Lower leg skin (tissue), 3 donors: ENCODE measurements around the gene PKD1L1.

Source experiments
- POLR2A ChIP-seq, 2 donors: fragments of 450-650 bp; IDR thresholded peaks; one replicate each; pipeline ENCODE4 v1.6.1; 2016 to 2017; ENCODE audit warnings: antibody characterized with exemption in 2 of 2, mild to moderate bottlenecking in 1 of 2, moderate library complexity in 1 of 2
- TF ChIP-seq, protein P1 (sequence below), 3 donors: fragments of 450-650 bp; IDR thresholded peaks; one replicate each; pipeline ENCODE4 v1.5.1; 2016; ENCODE audit warnings: antibody characterized with exemption in 3 of 3, mild to moderate bottlenecking in 3 of 3, moderate library complexity in 2 of 3

DNA sequence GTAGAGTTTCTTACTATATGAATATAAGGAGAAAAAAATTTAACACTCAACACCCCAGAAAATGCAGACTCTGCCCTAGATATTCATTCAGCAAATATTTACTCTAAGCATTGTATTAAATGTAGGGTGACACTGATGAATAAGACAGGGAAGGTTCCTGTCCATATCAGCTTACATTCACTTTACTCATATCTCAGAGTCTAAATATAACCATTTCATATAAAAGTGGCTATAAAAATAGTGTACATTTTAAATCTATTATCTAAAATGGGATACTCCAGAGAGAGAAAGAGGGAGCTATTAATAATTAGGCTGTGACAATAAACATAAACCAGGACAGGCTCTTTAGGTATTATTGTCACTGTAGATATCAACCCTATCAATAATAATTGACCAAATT lies 104.0 kb downstream of the PKD1L1 start:
- TF ChIP-seq, protein P1, sequence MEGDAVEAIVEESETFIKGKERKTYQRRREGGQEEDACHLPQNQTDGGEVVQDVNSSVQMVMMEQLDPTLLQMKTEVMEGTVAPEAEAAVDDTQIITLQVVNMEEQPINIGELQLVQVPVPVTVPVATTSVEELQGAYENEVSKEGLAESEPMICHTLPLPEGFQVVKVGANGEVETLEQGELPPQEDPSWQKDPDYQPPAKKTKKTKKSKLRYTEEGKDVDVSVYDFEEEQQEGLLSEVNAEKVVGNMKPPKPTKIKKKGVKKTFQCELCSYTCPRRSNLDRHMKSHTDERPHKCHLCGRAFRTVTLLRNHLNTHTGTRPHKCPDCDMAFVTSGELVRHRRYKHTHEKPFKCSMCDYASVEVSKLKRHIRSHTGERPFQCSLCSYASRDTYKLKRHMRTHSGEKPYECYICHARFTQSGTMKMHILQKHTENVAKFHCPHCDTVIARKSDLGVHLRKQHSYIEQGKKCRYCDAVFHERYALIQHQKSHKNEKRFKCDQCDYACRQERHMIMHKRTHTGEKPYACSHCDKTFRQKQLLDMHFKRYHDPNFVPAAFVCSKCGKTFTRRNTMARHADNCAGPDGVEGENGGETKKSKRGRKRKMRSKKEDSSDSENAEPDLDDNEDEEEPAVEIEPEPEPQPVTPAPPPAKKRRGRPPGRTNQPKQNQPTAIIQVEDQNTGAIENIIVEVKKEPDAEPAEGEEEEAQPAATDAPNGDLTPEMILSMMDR (IDR thresholded peaks at IDR 0.05) = no peak
- TF ChIP-seq POLR2A (IDR thresholded peaks at IDR 0.05) = no peak
